GM10248 (cell line): ENCODE results near the gene ZNRF3.

ENCODE experiments used
- CTCF ChIA-PET: fragments of 300-600 bp; sonication (Branson Sonifier 250); formaldehyde crosslinking; extraction: SDS; loops from one replicate; lab custom pipeline; 2021; ENCODE audit warnings: antibody characterized with exemption; lab: Yijun Ruan, JAX
- POLR2A ChIA-PET: fragments of 350-650 bp; sonication (Branson Sonifier 250); formaldehyde crosslinking; extraction: SDS; loops from one replicate; lab custom pipeline; 2020; ENCODE audit warnings: antibody characterized with exemption; lab: Yijun Ruan, JAX
- DNase-seq: peaks from one replicate; pipeline ENCODE4 v3.0.0; 2012; ENCODE audit errors: extremely low spot score
- CTCF ChIP-seq: IDR thresholded peaks from 2 replicates; pipeline ENCODE4 v1.5.1; 2012; ENCODE audit warnings: mild to moderate bottlenecking, low read depth; ENCODE audit errors: extremely low read depth, missing control alignments, control extremely low read depth

Gene ZNRF3

GRCh38 chr22:29029202-29030000 lies 146.0 kb downstream of the ZNRF3 start:
- POLR2A ChIA-PET = no interaction called here
- no peak for DNase-seq

DNA sequence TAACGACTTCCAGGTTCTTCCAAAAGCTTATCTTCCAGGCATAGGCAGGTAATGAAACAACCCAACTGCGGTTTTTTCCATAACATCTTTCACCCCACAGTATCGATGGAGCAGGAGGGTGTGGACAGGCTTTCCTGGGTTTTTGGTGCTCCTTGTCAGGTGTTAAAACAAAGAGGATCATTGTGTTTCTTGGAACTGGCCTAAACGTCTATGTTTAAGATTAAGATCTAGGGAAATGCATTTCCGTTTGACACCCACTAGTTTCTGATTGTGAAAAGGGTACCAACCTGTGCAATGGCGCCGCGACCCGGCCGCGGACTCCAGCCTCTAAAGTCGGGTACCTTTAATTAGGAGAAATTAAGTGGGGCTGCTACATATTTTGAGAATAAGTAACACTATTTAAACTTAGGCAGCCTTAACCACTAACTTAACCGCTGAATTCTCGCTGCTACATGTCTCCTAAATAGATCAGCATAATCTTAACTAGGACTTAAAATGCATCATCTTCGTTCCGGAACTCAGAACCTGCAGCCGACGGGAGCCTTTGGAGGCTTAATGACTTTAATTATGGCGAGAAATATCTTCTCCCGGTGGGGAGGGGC lies 146.7 kb downstream of the ZNRF3 start:
- DNase-seq = no peak
- ChIA-PET CTCF (interaction anchor here (1.2 to 4.2 kb wide), 3 partner anchors 10 to 177 kb away, joined by 4 to 23 read pairs (median 21); no protein-coding TSS in a partner anchor), POLR2A (no interaction called here)
- TF ChIP-seq CTCF = no peak

More at GRCh38 chr22:29029202-29030000, 146.0 kb downstream of the ZNRF3 start:
- CTCF ChIA-PET = interaction anchor here (1.2 to 4.2 kb wide), 2 partner anchors 11 to 176 kb away, joined by 4 to 23 read pairs; no protein-coding TSS in a partner anchor
- TF ChIP-seq CTCF = no peak

GRCh38 chr22:29030618-29031226 lies 147.3 kb downstream of the ZNRF3 start:
- ChIA-PET CTCF (interaction anchor here (2.8 kb wide), 1 partner anchor 10 kb away, joined by 21 read pairs; no protein-coding TSS in a partner anchor), POLR2A (no interaction called here)
- no peak for TF ChIP-seq CTCF
- no peak for DNase-seq

DNA sequence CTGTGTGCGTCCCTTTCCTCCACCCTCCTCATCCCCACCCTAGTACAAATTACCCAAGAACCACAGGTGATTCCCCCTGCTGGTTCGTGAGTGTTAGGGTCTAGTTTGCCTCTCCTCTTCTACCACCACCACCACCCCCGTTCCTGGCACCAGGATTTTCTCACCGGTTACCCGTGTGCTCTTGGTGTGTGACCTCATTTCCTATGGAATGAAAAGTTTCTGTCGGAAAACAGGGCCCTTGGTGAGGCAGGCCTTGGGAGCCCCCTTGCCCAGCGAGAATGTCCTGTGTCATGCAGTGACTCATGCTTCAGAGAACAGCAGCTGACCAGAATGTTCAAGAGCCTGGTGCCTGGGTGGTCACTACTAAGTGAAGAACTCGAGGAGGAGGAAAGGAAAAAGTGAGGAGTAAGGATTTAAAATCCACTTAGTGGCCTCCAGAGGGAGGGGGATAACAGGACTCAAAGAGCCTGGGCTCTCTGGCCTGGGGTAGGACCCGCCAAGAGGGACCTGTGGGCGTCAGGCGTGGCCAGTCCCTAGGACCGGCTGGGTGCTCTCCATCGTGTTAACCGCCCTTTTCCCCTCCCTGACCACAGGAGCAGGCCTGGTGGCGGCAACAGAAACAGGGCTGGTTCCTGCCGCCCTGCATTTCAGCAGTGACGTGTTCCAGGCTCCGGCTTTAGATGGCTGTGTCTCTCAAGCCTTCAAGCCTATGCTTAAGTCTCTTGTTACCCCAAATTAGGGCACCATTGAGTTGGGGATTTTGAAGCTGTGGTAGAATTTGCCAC lies 148.0 kb downstream of the ZNRF3 start:
- TF ChIP-seq CTCF = no peak
- POLR2A ChIA-PET = no interaction called here
- CTCF ChIA-PET = interaction anchor here (2.8 kb wide), 1 partner anchor 9 kb away, joined by 21 read pairs; no protein-coding TSS in a partner anchor
- no peak for DNase-seq

GRCh38 chr22:29032014-29032475 lies 148.7 kb downstream of the ZNRF3 start:
- POLR2A ChIA-PET = no interaction called here
- CTCF ChIA-PET = interaction anchor here (2.8 kb wide), 1 partner anchor 8 kb away, joined by 21 read pairs; no protein-coding TSS in a partner anchor
- DNase-seq = no peak
- TF ChIP-seq CTCF = no peak
